Mucosa of descending colon (tissue), 3 donors: ENCODE data around the gene GPC6. TPM values are rescaled to one million over a fixed set of nuclear protein-coding genes. Genes with fewer than 3 reads are reported as not detected.

ENCODE experiments used
- ATAC-seq: fragments of 200-7000 bp; cut with Tn5 transposase; one replicate; pipeline ENCODE4 v1.9.1; 2020; ENCODE audit warnings: mild to moderate bottlenecking, moderate library complexity
- DNase-seq, 3 donors: peaks; one replicate each; pipeline ENCODE4 v3.0.0-alpha.2; 2020
- H3K36me3 ChIP-seq: fragments of 200-600 bp; one replicate; pipeline ENCODE4 v1.8.0; 2021; ENCODE audit warnings: low read depth, mild to moderate bottlenecking
- H3K4me1 ChIP-seq: fragments of 200-600 bp; one replicate; pipeline ENCODE4 v1.8.0; 2021; ENCODE audit warnings: low read depth, mild to moderate bottlenecking
- H3K4me3 ChIP-seq: fragments of 200-600 bp; one replicate; pipeline ENCODE4 v1.8.0; 2021; ENCODE audit warnings: mild to moderate bottlenecking
- H3K9me3 ChIP-seq: fragments of 200-600 bp; one replicate; pipeline ENCODE4 v1.8.0; 2021; ENCODE audit warnings: mild to moderate bottlenecking
- intact Hi-C, 2 donors: fragments of 100-400 bp; cut with DNase I in 1 of 2; cut with micrococcal nuclease in 1 of 2; formaldehyde crosslinking; loops; one replicate each; pipeline versions ENCODE4 v1.11.0 to v1.11.1; 2022; cut with DNase I, micrococcal nuclease
- total RNA-seq, 3 donors: library from RNA; stranded (reverse); fragmentation: NEBNext Ultra II Directional in 2 of 3; extraction: Animal tissue kit (Norgen Biotek cat#: 25700) in 2 of 3; gene quantifications; one replicate each; pipeline versions ENCODE4 v1.2.1 to v1.2.4, GENCODE V29; 2021 to 2023
- TF ChIP-seq, protein P1 (sequence below): fragments of 200-600 bp; IDR thresholded peaks from one replicate; pipeline ENCODE4 v1.8.0; 2022; ENCODE audit warnings: antibody characterized with exemption, mild to moderate bottlenecking
- donor health status: DM: no; HTN: no; CAD: no; lungs with moderate emphysema.
- donor health status: DM: no; HTN: no; CAD: no.
- donor health status: DM: no; HTN: yes; CAD: no.

Gene GPC6
- total RNA-seq, 3 donors from 2014 or later = 2.7 to 11.3 (median 7.5) TPM

DNA sequence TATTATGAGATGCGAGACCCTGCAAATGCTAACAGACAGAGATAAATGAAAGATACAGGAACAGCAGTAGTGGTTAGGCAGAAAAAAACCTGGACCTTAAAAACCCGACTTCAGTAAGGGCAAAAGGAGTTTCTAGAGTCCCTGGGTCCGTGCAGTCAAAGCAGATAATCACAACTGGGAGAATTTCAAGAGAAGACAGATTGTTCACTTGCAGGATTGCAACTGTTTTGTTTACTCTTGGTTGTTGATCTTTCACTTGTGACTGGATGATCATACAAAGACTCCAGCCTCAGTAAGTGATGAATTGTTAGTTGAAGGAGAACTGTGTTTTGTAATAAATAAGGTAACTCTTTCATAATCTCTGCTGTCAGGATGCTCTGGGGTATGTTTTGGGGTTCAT, 135.1 kb downstream of the GPC6 start:
- TF ChIP-seq, protein P1, sequence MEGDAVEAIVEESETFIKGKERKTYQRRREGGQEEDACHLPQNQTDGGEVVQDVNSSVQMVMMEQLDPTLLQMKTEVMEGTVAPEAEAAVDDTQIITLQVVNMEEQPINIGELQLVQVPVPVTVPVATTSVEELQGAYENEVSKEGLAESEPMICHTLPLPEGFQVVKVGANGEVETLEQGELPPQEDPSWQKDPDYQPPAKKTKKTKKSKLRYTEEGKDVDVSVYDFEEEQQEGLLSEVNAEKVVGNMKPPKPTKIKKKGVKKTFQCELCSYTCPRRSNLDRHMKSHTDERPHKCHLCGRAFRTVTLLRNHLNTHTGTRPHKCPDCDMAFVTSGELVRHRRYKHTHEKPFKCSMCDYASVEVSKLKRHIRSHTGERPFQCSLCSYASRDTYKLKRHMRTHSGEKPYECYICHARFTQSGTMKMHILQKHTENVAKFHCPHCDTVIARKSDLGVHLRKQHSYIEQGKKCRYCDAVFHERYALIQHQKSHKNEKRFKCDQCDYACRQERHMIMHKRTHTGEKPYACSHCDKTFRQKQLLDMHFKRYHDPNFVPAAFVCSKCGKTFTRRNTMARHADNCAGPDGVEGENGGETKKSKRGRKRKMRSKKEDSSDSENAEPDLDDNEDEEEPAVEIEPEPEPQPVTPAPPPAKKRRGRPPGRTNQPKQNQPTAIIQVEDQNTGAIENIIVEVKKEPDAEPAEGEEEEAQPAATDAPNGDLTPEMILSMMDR = no peak
- no peaks in the 10 kb centered on the region for H3K36me3 ChIP-seq
- no peak for ATAC-seq

DNA sequence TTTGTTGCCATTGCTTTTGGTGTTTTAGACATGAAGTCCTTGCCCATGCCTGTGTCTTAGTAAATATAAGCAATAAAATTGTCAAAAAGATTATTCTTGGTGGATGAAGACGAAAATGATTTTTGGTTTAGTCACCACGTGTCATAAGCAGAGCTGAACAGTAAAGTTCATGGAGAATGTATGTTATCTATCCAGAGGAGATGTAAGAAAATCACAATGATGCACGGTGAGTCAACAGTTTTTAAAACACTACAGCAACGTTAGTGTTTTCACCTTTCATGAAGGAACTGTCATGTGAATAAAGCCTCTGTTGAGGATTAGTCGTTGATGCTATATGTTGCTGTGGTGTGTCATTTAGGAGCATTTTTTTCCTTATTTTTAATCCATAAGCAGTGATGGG, 137.6 kb downstream of the GPC6 start:
- Histone ChIP-seq H3K4me3 (no peak overlapping the region), H3K36me3 (no peaks in the 10 kb centered on the region), H3K4me1 (no peaks in the 10 kb centered on the region), H3K9me3 (no peaks in the 10 kb centered on the region)
- intact Hi-C loops = no loop called here
- no peak for ATAC-seq
- DNase-seq = no peak
- TF ChIP-seq, protein P1 = no peak

More for the DNA sequence above, 135.1 kb downstream of the GPC6 start:
- intact Hi-C loops = no loop called here
- H3K9me3 ChIP-seq = no peaks in the 10 kb centered on the region
- no peak for DNase-seq
- no peak overlapping the region for H3K4me3 ChIP-seq
- no peaks in the 10 kb centered on the region for H3K4me1 ChIP-seq

DNA sequence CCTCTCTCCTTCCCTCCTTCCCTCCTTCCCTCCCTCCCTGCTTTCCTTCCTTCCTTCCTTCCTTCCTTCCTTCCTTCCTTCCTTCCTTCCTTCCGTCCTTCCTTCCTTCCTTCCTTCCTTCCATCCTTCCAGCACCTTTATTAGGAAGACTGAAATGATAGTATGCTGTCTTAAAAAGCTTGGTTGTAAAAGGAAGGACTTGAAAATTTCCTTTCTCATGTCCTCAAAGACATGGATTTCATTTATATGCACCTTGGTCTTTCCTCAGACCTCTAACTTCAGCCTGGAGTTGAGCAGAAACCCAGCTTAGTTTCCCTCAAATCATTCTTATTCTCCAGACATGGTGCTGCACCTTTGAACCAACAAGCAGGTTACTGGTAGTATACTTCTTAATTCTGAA, 141.7 kb downstream of the GPC6 start:
- no peak overlapping the region for H3K4me3 ChIP-seq
- H3K36me3 ChIP-seq = no peaks in the 10 kb centered on the region
- no peaks in the 10 kb centered on the region for H3K9me3 ChIP-seq
- ATAC-seq (no peak), DNase-seq (no peak)
- no peaks in the 10 kb centered on the region for H3K4me1 ChIP-seq
- intact Hi-C loops = no loop called here
- TF ChIP-seq, protein P1 = no peak

DNA sequence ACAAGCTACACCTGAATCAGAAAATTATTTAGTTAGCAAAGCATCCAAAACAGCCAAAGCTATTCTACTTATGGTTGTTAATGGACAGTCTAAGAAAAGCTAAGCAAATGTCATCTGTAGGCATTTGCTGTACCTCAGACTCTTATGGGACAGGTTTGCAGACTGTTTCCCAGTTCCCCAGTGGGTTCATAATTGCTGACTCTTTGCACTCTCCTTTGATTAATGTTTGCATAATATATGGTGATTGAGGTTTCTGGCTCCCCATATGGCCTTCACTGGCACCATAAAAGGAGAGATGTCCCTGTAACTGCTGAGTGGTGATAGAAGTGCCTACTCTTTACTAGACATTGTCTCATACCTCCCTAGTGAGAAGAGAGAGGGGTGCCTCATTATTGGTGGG, 142.1 kb downstream of the GPC6 start:
- TF ChIP-seq, protein P1 = no peak
- Histone ChIP-seq H3K4me1 (no peaks in the 10 kb centered on the region), H3K4me3 (no peak overlapping the region), H3K9me3 (no peaks in the 10 kb centered on the region), H3K36me3 (no peaks in the 10 kb centered on the region)
- ATAC-seq (no peak), DNase-seq (no peak)
- intact Hi-C loops = no loop called here

DNA sequence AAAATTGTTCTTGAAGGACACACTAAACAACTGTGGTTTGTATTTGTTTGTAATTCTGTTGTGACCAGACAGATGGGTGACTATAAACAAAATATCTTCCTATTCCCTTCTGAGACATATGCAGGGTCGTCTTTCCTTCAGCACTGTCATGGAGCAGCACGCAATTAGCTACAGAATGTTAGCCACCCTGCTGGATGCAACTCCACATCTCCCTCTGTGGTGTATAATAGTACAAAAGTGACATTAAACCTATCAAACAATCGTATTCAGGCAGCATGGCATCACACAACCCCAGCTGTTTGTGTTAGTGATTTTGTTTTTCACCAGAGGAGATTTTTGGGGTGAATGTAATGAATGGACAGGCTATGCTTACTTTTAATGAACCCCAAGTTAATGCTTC, 146.2 kb downstream of the GPC6 start:
- Histone ChIP-seq H3K4me3 (no peak overlapping the region), H3K4me1 (no peaks in the 10 kb centered on the region), H3K36me3 (no peaks in the 10 kb centered on the region), H3K9me3 (no peaks in the 10 kb centered on the region)
- intact Hi-C loops = no loop called here
- ATAC-seq = no peak
- TF ChIP-seq, protein P1 = no peak
- DNase-seq = no peak

DNA sequence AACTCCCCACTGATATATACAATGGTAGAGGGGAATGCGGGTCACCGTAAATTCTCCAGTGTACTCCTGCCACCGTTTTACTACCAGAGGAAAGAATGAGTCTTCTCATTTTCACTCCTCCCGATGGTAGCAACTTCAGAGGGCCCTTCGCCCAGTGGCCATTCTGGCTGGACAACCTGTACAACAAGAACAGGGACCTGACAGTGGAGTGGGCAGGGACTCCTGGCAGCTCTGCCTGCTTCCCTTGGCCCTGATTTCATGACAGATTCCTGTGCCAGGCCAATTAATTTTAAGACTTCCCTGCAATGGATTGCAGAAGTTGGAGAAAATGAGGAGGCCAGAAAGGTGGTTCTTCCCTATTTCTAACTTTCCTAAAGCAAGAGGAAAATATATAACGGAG, 148.9 kb downstream of the GPC6 start:
- Histone ChIP-seq H3K36me3 (no peaks in the 10 kb centered on the region), H3K4me3 (no peak overlapping the region), H3K4me1 (no peaks in the 10 kb centered on the region), H3K9me3 (no peaks in the 10 kb centered on the region)
- ATAC-seq (no peak), DNase-seq (no peak)
- intact Hi-C loops = no loop called here
- TF ChIP-seq, protein P1 = no peak
